Fibroblast of lung (primary cell): ENCODE results near the gene FRY. TPM values are rescaled to one million over a fixed set of nuclear protein-coding genes. Genes with fewer than 3 reads are reported as not detected.

ENCODE experiments used
- DNase-seq, 2 donors: peaks; one replicate each; pipeline versions ENCODE4 v3.0.0 to v3.0.0-alpha.2; 2010; ENCODE audit warnings: low read depth in 2 of 2
- H2AFZ ChIP-seq: 2 replicates; pipeline ENCODE4 v1.5.1; 2012; ENCODE audit warnings: low read length, control low read depth, inconsistent platforms
- H3K27ac ChIP-seq: 2 replicates; pipeline ENCODE4 v1.5.1; 2011; ENCODE audit warnings: low read length, control low read depth; ENCODE audit not compliant: insufficient read depth
- H3K27me3 ChIP-seq: 2 replicates; pipeline ENCODE4 v1.5.1; 2011; ENCODE audit warnings: mild to moderate bottlenecking, low read length; ENCODE audit not compliant: control insufficient read depth, insufficient read depth
- H3K36me3 ChIP-seq: 2 replicates; pipeline ENCODE4 v1.5.1; 2011; ENCODE audit warnings: low read length; ENCODE audit not compliant: control insufficient read depth, insufficient read depth
- H3K4me1 ChIP-seq: 2 replicates; pipeline ENCODE4 v1.5.1; 2011; ENCODE audit warnings: low read length; ENCODE audit not compliant: control insufficient read depth, insufficient read depth; ENCODE audit errors: extremely low read depth
- H3K4me2 ChIP-seq: 2 replicates; pipeline ENCODE4 v1.5.1; 2011; ENCODE audit warnings: low read length, control low read depth; ENCODE audit not compliant: insufficient read depth; ENCODE audit errors: extremely low read depth
- H3K4me3 ChIP-seq, 4 experiments: fragments of 200-600 bp in 1 of 4; sonication (generic) in 1 of 4; replicated peaks in 1 of 4; 2 replicates each; pipeline ENCODE4 v1.5.1; 2011 to 2016; ENCODE audit warnings: low read length in 4 of 4, low read depth in 3 of 4, mild to moderate bottlenecking in 3 of 4, control low read depth in 2 of 4, inconsistent platforms in 1 of 4, mixed read lengths in 1 of 4; ENCODE audit not compliant: insufficient read depth in 1 of 4; ENCODE audit errors: control extremely low read depth in 1 of 4
- H3K79me2 ChIP-seq: 2 replicates; pipeline ENCODE4 v1.5.1; 2012; ENCODE audit warnings: mild to moderate bottlenecking, low read length, inconsistent platforms; ENCODE audit not compliant: control insufficient read depth, insufficient read depth
- H3K9ac ChIP-seq: 2 replicates; pipeline ENCODE4 v1.5.1; 2011; ENCODE audit warnings: mild to moderate bottlenecking, low read length, control low read depth; ENCODE audit not compliant: insufficient read depth
- H3K9me3 ChIP-seq: 2 replicates; pipeline ENCODE4 v1.5.1; 2012; ENCODE audit warnings: low read depth, low read length; ENCODE audit not compliant: control insufficient read depth, insufficient read depth
- H4K20me1 ChIP-seq: 2 replicates; pipeline ENCODE4 v1.5.1; 2011; ENCODE audit warnings: low read length; ENCODE audit not compliant: control insufficient read depth, insufficient read depth; ENCODE audit errors: extremely low read depth
- EZH2 ChIP-seq: IDR thresholded peaks from 2 replicates; pipeline ENCODE4 v1.5.1; 2012; ENCODE audit warnings: low read length, control low read depth, mild to moderate bottlenecking; ENCODE audit errors: missing control alignments
- polyA plus RNA-seq, 2 donors: library from polyadenylated mRNA; depleted of rRNA in 1 of 2; stranded (reverse) in 1 of 2; unstranded in 1 of 2; fragments of >200 nt; gene quantifications; 2 replicates each; pipeline ENCODE4 v1.2.1, GENCODE V29; 2011 to 2012; ENCODE audit warnings: missing spikeins in 1 of 2
- total RNA-seq: library from RNA; depleted of rRNA; stranded (reverse); fragments of >200 nt; gene quantifications from 2 replicates; pipeline ENCODE4 v1.2.1, GENCODE V29; 2014
- TF ChIP-seq, protein P1 (sequence below), 2 donors: IDR thresholded peaks in 1 of 2; conservative IDR thresholded peaks in 1 of 2; 1 replicate in 1 of 2; 2 replicates in 1 of 2; pipeline ENCODE4 v1.5.1; 2011 to 2012; ENCODE audit warnings: low read length in 2 of 2, control low read depth in 1 of 2, inconsistent platforms in 1 of 2, low read depth in 1 of 2, mild to moderate bottlenecking in 1 of 2

The FRY gene
- total and polyA plus RNA-seq, 2 donors (not counting 1 experiment from before 2014, with no cell fraction given), result 8.8 to 18.3 TPM

DNA sequence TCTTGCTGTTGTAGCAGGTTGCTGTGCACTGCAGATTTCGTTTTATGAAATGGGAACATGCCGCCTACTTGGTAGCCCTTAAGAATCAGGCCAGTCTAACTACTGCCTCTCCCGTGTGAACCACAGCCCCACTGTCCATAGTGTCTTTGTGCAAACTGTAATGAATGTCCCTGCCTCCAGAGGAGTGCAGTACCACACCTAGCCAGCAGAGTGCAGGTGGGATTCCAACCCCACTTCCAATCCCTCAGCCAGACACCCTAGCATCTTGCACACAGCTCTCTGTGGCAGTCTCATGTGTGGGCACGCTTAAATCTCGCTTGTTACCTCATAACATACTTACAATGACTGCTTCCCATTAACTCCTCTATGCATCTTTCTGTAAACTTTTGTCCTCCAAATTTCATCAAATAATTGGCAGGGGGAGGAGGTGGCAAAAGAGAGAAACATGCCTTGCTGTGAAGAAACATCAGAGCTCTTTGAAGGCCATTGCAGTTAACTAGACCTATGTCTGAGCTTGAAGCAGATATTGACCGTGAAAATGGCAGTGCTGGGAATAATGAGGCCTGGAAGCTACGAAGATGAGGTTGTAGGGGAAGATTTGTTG is 236.4 kb downstream of the FRY start:
- no peaks in the 10 kb centered on the region for H3K9me3 ChIP-seq
- no peak overlapping the region for H3K9ac ChIP-seq
- H3K4me2 ChIP-seq, result no peak overlapping the region
- no peak overlapping the region for H3K4me3 ChIP-seq
- no peaks in the 10 kb centered on the region for H4K20me1 ChIP-seq
- no peak for TF ChIP-seq EZH2
- TF ChIP-seq, protein P1, sequence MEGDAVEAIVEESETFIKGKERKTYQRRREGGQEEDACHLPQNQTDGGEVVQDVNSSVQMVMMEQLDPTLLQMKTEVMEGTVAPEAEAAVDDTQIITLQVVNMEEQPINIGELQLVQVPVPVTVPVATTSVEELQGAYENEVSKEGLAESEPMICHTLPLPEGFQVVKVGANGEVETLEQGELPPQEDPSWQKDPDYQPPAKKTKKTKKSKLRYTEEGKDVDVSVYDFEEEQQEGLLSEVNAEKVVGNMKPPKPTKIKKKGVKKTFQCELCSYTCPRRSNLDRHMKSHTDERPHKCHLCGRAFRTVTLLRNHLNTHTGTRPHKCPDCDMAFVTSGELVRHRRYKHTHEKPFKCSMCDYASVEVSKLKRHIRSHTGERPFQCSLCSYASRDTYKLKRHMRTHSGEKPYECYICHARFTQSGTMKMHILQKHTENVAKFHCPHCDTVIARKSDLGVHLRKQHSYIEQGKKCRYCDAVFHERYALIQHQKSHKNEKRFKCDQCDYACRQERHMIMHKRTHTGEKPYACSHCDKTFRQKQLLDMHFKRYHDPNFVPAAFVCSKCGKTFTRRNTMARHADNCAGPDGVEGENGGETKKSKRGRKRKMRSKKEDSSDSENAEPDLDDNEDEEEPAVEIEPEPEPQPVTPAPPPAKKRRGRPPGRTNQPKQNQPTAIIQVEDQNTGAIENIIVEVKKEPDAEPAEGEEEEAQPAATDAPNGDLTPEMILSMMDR (conservative IDR thresholded peaks at IDR 0.05 in 1 of 2, IDR thresholded peaks at IDR 0.05 in 1 of 2; ENCODE audit: low read depth in 1 of 2, low read length in 2 of 2), result peak; percentile 19 to 33
- H3K36me3 ChIP-seq, result no peaks in the 10 kb centered on the region
- DNase-seq, result no peak
- H3K27ac ChIP-seq, result no peak overlapping the region
- peaks cover 3% of the 10 kb centered on the region for H3K4me1 ChIP-seq
- H2AFZ ChIP-seq, result no peak overlapping the region
- H3K27me3 ChIP-seq, result no peaks in the 10 kb centered on the region
- H3K79me2 ChIP-seq, result no peaks in the 10 kb centered on the region

DNA sequence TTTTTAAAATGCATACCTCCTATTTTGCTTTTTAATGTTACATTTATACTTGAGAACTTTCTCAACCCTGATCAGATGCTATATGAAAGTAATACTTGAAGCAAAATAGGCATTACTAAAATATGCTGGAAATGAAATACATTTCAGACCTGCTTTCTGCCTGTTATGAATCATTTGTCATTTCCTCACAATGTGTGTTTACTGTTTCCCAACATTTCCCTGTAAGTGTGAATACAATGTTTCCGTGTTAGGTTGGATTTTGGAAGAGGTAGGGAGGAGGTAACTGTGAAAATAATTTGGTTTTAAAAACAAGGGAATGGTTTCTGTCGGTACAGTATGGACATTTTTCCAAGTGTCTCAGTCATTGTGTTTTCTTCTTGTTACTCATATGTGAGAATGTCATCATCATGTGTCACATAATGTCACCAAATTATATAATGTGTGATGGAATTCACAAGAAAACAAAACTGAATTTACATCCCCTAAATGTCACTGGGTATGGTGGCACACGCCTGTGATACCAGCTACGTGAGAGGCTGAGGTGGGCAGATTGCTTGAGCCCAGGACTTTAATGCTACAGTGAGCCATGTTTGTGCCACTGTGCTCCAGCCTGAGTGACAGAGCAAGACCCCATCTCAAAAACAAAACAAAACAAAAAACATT is 240.6 kb downstream of the FRY start:
- no peak for DNase-seq
- TF ChIP-seq, protein P1 (conservative IDR thresholded peaks at IDR 0.05 in 1 of 2, IDR thresholded peaks at IDR 0.05 in 1 of 2; ENCODE audit: low read depth in 1 of 2, low read length in 2 of 2), result no peak
- no peak for TF ChIP-seq EZH2
- no peak overlapping the region for H3K4me2 ChIP-seq
- H3K9me3 ChIP-seq, result no peaks in the 10 kb centered on the region
- H3K4me1 ChIP-seq, result no peaks in the 10 kb centered on the region
- no peak overlapping the region for H2AFZ ChIP-seq
- no peak overlapping the region for H3K9ac ChIP-seq
- no peak overlapping the region for H3K4me3 ChIP-seq
- no peaks in the 10 kb centered on the region for H3K79me2 ChIP-seq
- H4K20me1 ChIP-seq, result no peaks in the 10 kb centered on the region
- no peak overlapping the region for H3K27ac ChIP-seq
- H3K36me3 ChIP-seq, result no peaks in the 10 kb centered on the region
- H3K27me3 ChIP-seq, result no peaks in the 10 kb centered on the region

DNA sequence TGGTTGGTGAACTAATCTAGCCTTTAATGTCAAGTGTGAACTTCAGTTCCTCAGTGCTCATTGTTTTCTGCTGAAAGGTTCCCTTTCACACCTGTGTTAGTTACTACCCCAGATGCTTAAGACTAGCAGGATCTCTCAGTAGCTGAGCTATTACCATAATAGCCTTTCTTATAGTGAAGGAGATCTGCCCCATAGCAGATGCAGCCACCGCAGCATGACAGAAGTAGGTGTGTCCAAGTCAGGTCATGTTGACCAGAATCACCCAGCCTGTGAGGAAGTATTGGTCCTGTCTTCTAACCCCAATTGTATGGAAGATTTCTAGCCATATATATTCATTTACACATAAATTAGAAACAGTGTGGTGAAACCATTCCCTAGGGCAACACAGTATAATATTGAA is 246.3 kb downstream of the FRY start:
- Histone ChIP-seq H3K27ac (no peak overlapping the region), H3K36me3 (no peaks in the 10 kb centered on the region), H3K9ac (no peak overlapping the region), H3K27me3 (no peaks in the 10 kb centered on the region), H3K9me3 (no peaks in the 10 kb centered on the region), H3K4me3 (no peak overlapping the region), H4K20me1 (no peaks in the 10 kb centered on the region), H3K4me2 (no peak overlapping the region), H2AFZ (no peak overlapping the region), H3K79me2 (no peaks in the 10 kb centered on the region), H3K4me1 (no peaks in the 10 kb centered on the region)
- no peak for TF ChIP-seq EZH2
- TF ChIP-seq, protein P1 (conservative IDR thresholded peaks at IDR 0.05 in 1 of 2, IDR thresholded peaks at IDR 0.05 in 1 of 2; ENCODE audit: low read depth in 1 of 2, low read length in 2 of 2), result no peak
- no peak for DNase-seq
